IgD-negative memory B cell (primary cell): ENCODE measurements around the gene TMEM179. TPM values are rescaled to one million over a fixed set of nuclear protein-coding genes. Genes with fewer than 3 reads are reported as not detected.

ENCODE experiments used
- H3K27ac Mint-ChIP-seq, 3 donors: one replicate each; pipeline ENCODE4 v1.8.0; 2020 to 2022; ENCODE audit warnings: mild to moderate bottlenecking in 3 of 3, mixed read lengths in 3 of 3, moderate library complexity in 1 of 3
- H3K27me3 Mint-ChIP-seq: one replicate; pipeline ENCODE4 v1.8.0; 2021; ENCODE audit warnings: mixed read lengths
- H3K36me3 Mint-ChIP-seq: one replicate; pipeline ENCODE4 v1.8.0; 2020; ENCODE audit warnings: mild to moderate bottlenecking, mixed read lengths
- H3K4me1 Mint-ChIP-seq, 3 donors: one replicate each; pipeline ENCODE4 v1.8.0; 2020 to 2022; ENCODE audit warnings: mixed read lengths in 3 of 3, mild to moderate bottlenecking in 1 of 3
- H3K4me3 Mint-ChIP-seq, 4 donors: one replicate each; pipeline ENCODE4 v1.8.0; 2020 to 2022; ENCODE audit warnings: mild to moderate bottlenecking in 4 of 4, mixed read lengths in 4 of 4, moderate library complexity in 3 of 4
- H3K9me3 Mint-ChIP-seq, 3 donors: one replicate each; pipeline ENCODE4 v1.8.0; 2020 to 2021; ENCODE audit warnings: mixed read lengths in 3 of 3, mild to moderate bottlenecking in 1 of 3
- polyA plus RNA-seq: library from polyadenylated mRNA; unstranded; fragments of 300-500 nt; fragmentation: Illumina TruSeq; gene quantifications from one replicate; pipeline ENCODE4 v1.2.3, GENCODE V29; 2021

Gene TMEM179
- polyA plus RNA-seq, 1 donor from 2014 or later = not detected

GRCh38 chr14:104598039-104598909 is 6.3 kb downstream of the TMEM179 start:
- peaks cover 20% of the 10 kb centered on the region for H3K27me3 Mint-ChIP-seq
- peaks cover 0 to 3% (median 0%) of the 10 kb centered on the region in 3 donors for H3K4me1 Mint-ChIP-seq
- no peak overlapping the region for H3K27ac Mint-ChIP-seq
- no peaks in the 10 kb centered on the region for H3K36me3 Mint-ChIP-seq
- H3K9me3 Mint-ChIP-seq = no peaks in the 10 kb centered on the region
- no peak overlapping the region for H3K4me3 Mint-ChIP-seq

GRCh38 chr14:104597576-104597975 is 7.0 kb downstream of the TMEM179 start:
- peaks cover 0 to 3% (median 0%) of the 10 kb centered on the region in 3 donors for H3K4me1 Mint-ChIP-seq
- H3K36me3 Mint-ChIP-seq = no peaks in the 10 kb centered on the region
- peaks cover 17% of the 10 kb centered on the region for H3K27me3 Mint-ChIP-seq
- H3K27ac Mint-ChIP-seq = no peak overlapping the region
- no peaks in the 10 kb centered on the region for H3K9me3 Mint-ChIP-seq
- no peak overlapping the region for H3K4me3 Mint-ChIP-seq

DNA sequence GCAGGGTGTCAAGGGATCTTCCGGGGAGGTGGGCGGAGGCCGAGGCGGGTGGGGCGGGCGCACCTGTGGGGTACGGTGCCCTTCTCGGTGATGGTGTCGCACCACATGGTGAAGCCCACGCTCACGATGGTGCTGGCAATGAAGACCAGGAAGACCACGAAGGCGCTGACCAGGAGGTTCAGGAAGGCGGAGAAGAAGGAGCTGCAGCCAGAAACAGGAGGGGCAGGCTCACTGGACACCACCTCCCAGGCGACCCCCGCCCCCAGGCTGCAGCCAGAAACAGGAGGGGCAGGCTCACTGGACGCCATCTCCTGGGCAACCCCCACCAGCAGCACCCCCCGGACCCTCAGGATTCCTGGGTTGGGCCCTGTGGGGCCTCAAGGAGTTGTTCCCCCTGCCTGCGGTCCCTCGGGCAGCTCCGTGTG is 7.6 kb downstream of the TMEM179 start:
- Mint-ChIP-seq H3K4me3 (no peak overlapping the region), H3K27ac (no peak overlapping the region), H3K4me1 (peaks cover 0 to 4% (median 0%) of the 10 kb centered on the region in 3 donors), H3K27me3 (peaks cover 11% of the 10 kb centered on the region), H3K36me3 (no peaks in the 10 kb centered on the region), H3K9me3 (no peaks in the 10 kb centered on the region)

DNA sequence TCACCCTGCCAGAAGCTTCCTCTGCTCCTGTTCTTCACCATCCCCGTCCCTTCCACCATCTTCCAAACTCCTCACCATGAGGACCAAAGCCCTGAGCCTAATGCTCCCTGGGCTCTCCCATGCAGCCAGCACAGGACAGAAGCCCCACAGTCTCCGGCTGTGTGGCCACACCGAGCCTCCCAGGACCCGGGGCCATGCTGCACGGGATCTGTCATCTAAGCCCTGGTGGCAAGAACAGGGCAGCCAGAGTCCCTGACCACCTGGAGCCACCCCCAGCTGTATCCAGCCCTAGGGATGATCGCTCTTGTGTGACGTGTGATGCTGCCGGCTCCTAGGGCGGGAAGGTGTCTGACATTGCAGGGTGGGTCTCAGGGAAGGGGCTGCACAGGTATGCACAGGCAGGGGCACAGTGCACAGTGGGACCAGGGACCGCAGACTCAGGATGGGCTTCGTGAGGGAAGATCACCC is 8.1 kb downstream of the TMEM179 start:
- Mint-ChIP-seq H3K27me3 (peaks cover 10% of the 10 kb centered on the region), H3K27ac (no peak overlapping the region), H3K36me3 (no peaks in the 10 kb centered on the region), H3K4me3 (no peak overlapping the region), H3K4me1 (peaks cover 0 to 4% (median 0%) of the 10 kb centered on the region in 3 donors), H3K9me3 (no peaks in the 10 kb centered on the region)

GRCh38 chr14:104595911-104596450 is 8.6 kb downstream of the TMEM179 start:
- H3K27me3 Mint-ChIP-seq = peaks cover 10% of the 10 kb centered on the region
- no peak overlapping the region for H3K4me3 Mint-ChIP-seq
- H3K27ac Mint-ChIP-seq = no peak overlapping the region
- H3K9me3 Mint-ChIP-seq = no peaks in the 10 kb centered on the region
- peaks cover 0 to 4% (median 0%) of the 10 kb centered on the region in 3 donors for H3K4me1 Mint-ChIP-seq
- no peaks in the 10 kb centered on the region for H3K36me3 Mint-ChIP-seq

GRCh38 chr14:104595116-104595675 is 9.4 kb downstream of the TMEM179 start:
- no peaks in the 10 kb centered on the region for H3K9me3 Mint-ChIP-seq
- peaks cover 5% of the 10 kb centered on the region for H3K27me3 Mint-ChIP-seq
- no peaks in the 10 kb centered on the region for H3K36me3 Mint-ChIP-seq
- no peak overlapping the region for H3K27ac Mint-ChIP-seq
- peaks cover 0 to 4% (median 0%) of the 10 kb centered on the region in 3 donors for H3K4me1 Mint-ChIP-seq
- H3K4me3 Mint-ChIP-seq = no peak overlapping the region

DNA sequence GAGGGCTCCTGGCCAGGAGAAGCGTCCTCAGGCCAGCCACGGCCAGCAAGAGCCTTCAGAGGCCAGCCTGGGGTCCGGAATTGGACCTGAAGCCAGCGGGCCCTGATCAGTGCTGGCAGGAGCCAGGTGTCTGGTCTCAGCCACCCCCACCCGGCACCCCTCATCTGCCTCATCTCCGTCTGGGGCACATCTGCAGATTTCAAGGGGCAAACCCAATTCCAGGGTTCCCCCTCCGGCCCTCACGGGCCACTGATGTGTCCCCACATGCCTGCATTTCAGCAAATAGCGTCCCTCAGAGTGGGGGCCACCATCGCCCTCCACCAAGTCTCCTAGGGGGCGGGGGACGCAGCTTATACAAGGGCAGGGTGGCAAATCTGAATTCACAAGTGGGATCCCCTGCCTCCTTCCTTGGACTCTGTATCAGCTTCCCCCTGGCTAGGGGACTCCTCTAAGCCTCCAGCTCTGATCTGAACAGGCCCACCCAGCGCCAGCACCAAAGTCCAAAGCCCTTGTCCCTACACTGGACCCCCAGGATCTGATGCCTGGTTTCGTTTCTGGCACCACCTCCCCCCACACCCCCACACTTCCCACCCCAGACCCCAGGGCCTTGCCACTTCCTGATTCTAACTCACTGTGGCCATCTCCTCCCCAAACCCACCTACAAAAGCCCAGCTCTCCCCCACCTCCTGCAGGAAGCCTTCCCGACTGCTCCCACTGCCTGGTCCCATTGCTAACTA is 10.1 kb downstream of the TMEM179 start:
- Mint-ChIP-seq H3K9me3 (no peaks in the 10 kb centered on the region), H3K4me1 (peaks cover 0 to 3% (median 0%) of the 10 kb centered on the region in 3 donors), H3K27ac (no peak overlapping the region), H3K27me3 (peaks cover 4% of the 10 kb centered on the region), H3K4me3 (no peak overlapping the region), H3K36me3 (no peaks in the 10 kb centered on the region)

GRCh38 chr14:104593710-104594136 is 10.8 kb downstream of the TMEM179 start:
- H3K27me3 Mint-ChIP-seq = peaks cover 2% of the 10 kb centered on the region
- H3K36me3 Mint-ChIP-seq = no peaks in the 10 kb centered on the region
- peaks cover 0 to 3% (median 0%) of the 10 kb centered on the region in 3 donors for H3K4me1 Mint-ChIP-seq
- no peaks in the 10 kb centered on the region for H3K9me3 Mint-ChIP-seq
- no peak overlapping the region for H3K27ac Mint-ChIP-seq
- no peak overlapping the region for H3K4me3 Mint-ChIP-seq

DNA sequence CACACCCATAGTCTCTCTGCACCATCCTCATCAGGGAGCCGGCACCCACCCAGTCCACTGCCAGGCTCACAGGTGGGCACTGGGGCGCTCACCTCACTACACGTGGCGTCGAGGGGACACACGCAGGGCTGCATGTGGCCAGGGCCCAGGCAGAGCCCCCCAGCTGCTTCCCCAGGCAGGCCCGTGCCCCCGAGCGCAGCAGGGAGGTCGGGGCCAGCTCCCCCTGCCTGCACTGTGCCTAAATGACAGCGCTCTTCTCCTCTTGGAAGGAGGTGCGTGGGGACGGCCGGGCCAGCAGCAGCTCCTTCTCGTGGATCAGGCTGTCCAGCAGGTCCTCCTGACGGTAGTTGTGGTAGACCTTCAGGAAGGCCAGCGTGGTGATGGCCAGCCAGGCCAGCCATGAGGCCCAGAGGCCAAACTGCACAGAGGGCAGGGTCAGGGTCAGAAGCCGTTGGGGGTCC is 11.3 kb downstream of the TMEM179 start:
- Mint-ChIP-seq H3K27me3 (peaks cover 2% of the 10 kb centered on the region), H3K4me1 (peaks cover 0 to 3% (median 0%) of the 10 kb centered on the region in 3 donors), H3K36me3 (no peaks in the 10 kb centered on the region), H3K4me3 (no peak overlapping the region), H3K27ac (no peak overlapping the region), H3K9me3 (no peaks in the 10 kb centered on the region)

DNA sequence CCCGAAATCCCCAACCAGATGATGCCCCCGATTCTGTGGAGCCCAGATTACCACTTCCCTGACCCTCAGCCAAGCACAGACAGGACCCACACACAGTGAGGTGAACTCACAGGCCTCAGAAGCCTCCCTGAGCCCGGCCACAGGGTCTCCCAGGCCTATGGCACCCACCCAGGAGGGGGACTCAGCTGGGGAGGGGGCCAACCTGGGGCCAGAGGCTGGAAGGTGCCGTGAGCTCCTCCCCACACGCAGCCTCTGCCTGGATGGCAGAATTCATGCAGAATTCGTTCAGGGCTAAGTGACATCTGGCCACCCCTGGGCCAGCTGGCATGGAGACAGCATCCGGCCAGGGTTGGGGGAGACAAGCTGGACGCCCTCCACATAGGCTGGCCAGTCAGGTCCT is 11.8 kb downstream of the TMEM179 start:
- Mint-ChIP-seq H3K27ac (no peak overlapping the region), H3K27me3 (peaks cover 2% of the 10 kb centered on the region), H3K36me3 (no peaks in the 10 kb centered on the region), H3K4me1 (peaks cover 0 to 3% (median 0%) of the 10 kb centered on the region in 3 donors), H3K4me3 (no peak overlapping the region), H3K9me3 (no peaks in the 10 kb centered on the region)

GRCh38 chr14:104592292-104592672 is 12.3 kb downstream of the TMEM179 start:
- H3K4me3 Mint-ChIP-seq = no peak overlapping the region
- no peaks in the 10 kb centered on the region for H3K36me3 Mint-ChIP-seq
- H3K4me1 Mint-ChIP-seq = peaks cover 0 to 3% (median 0%) of the 10 kb centered on the region in 3 donors
- no peaks in the 10 kb centered on the region for H3K9me3 Mint-ChIP-seq
- H3K27ac Mint-ChIP-seq = no peak overlapping the region
- H3K27me3 Mint-ChIP-seq = peaks cover 3% of the 10 kb centered on the region

- no peak overlapping the region for H3K4me3 Mint-ChIP-seq
- no peaks in the 10 kb centered on the region for H3K36me3 Mint-ChIP-seq
- no peak overlapping the region for H3K27ac Mint-ChIP-seq
- H3K4me1 Mint-ChIP-seq = peaks cover 0 to 3% (median 0%) of the 10 kb centered on the region in 3 donors
- no peaks in the 10 kb centered on the region for H3K9me3 Mint-ChIP-seq
- peaks cover 3% of the 10 kb centered on the region for H3K27me3 Mint-ChIP-seq
Observed at GRCh38 chr14:104591506-104592291, 12.9 kb downstream of the TMEM179 start.

- peaks cover 1% of the 10 kb centered on the region for H3K27me3 Mint-ChIP-seq
- H3K27ac Mint-ChIP-seq = no peak overlapping the region
- H3K36me3 Mint-ChIP-seq = no peaks in the 10 kb centered on the region
- H3K9me3 Mint-ChIP-seq = no peaks in the 10 kb centered on the region
- H3K4me1 Mint-ChIP-seq = peaks cover 0 to 3% (median 0%) of the 10 kb centered on the region in 3 donors
- no peak overlapping the region for H3K4me3 Mint-ChIP-seq
Observed at GRCh38 chr14:104591031-104591430, 13.5 kb downstream of the TMEM179 start.
